Naive thymus-derived CD4-positive, alpha-beta T cell (primary cell): ENCODE data around the gene SCAF1. TPM values are rescaled to one million over a fixed set of nuclear protein-coding genes. Genes with fewer than 3 reads are reported as not detected.

Experiments
- ATAC-seq: fragments of 150-1000 bp; cut with Tn5 transposase; 2 replicates; pipeline ENCODE4 v1.10.0; 2021; ENCODE audit warnings: mild to moderate bottlenecking, moderate library complexity
- CTCF ChIA-PET: fragments of 350-600 bp; sonication (Branson Sonifier 250); formaldehyde crosslinking; loops from one replicate; lab custom pipeline; 2021; ENCODE audit warnings: antibody characterized with exemption; lab: Charles Lee
- POLR2A ChIA-PET: fragments of 350-600 bp; sonication (Branson Sonifier 250); formaldehyde crosslinking; loops from one replicate; lab custom pipeline; 2021; ENCODE audit warnings: antibody characterized with exemption, inconsistent platforms; lab: Charles Lee
- DNase-seq, 9 donors: peaks; one replicate each; pipeline versions ENCODE4 v3.0.0 to v3.0.0-alpha.2; 2020 to 2022; ENCODE audit warnings: mixed read lengths in 1 of 9
- H3K27ac ChIP-seq: one replicate; pipeline ENCODE4 v1.7.0; 2013; ENCODE audit warnings: mild to moderate bottlenecking, low read depth, low read length, moderate library complexity
- H3K27me3 ChIP-seq, 2 donors: one replicate each; pipeline ENCODE4 v1.7.0; 2013; ENCODE audit warnings: low read length in 2 of 2, mild to moderate bottlenecking in 2 of 2, moderate library complexity in 2 of 2; ENCODE audit not compliant: control insufficient read depth in 2 of 2, insufficient read depth in 2 of 2
- H3K36me3 ChIP-seq, 3 experiments: 1 replicate in 2 of 3; 2 replicates in 1 of 3; pipeline ENCODE4 v1.7.0; 2013; ENCODE audit warnings: low read length in 3 of 3, mild to moderate bottlenecking in 3 of 3, moderate library complexity in 1 of 3; ENCODE audit not compliant: insufficient read depth in 3 of 3, control insufficient read depth in 2 of 3
- H3K4me1 ChIP-seq, 2 donors: one replicate each; pipeline ENCODE4 v1.7.0; 2013; ENCODE audit warnings: low read length in 2 of 2, mild to moderate bottlenecking in 2 of 2, moderate library complexity in 1 of 2; ENCODE audit not compliant: control insufficient read depth in 2 of 2, insufficient read depth in 2 of 2
- H3K4me3 ChIP-seq: 2 replicates; pipeline ENCODE4 v1.7.0; 2013; ENCODE audit warnings: mild to moderate bottlenecking, low read length
- H3K9me3 ChIP-seq, 3 experiments: 1 replicate in 2 of 3; 2 replicates in 1 of 3; pipeline ENCODE4 v1.7.0; 2013; ENCODE audit warnings: low read length in 3 of 3; ENCODE audit not compliant: control insufficient read depth in 2 of 3
- H3K27ac Mint-ChIP-seq, 9 donors: one replicate each; pipeline ENCODE4 v1.8.0; 2020 to 2022; ENCODE audit warnings: mixed read lengths in 9 of 9, mild to moderate bottlenecking in 8 of 9, moderate library complexity in 5 of 9, inconsistent platforms in 2 of 9
- H3K27me3 Mint-ChIP-seq, 5 donors: one replicate each; pipeline ENCODE4 v1.8.0; 2021 to 2022; ENCODE audit warnings: mixed read lengths in 5 of 5, mild to moderate bottlenecking in 1 of 5
- H3K36me3 Mint-ChIP-seq, 5 donors: one replicate each; pipeline ENCODE4 v1.8.0; 2020 to 2022; ENCODE audit warnings: mixed read lengths in 5 of 5, mild to moderate bottlenecking in 3 of 5, inconsistent platforms in 1 of 5
- H3K4me1 Mint-ChIP-seq, 7 donors: one replicate each; pipeline ENCODE4 v1.8.0; 2020 to 2022; ENCODE audit warnings: mixed read lengths in 7 of 7, mild to moderate bottlenecking in 3 of 7, inconsistent platforms in 1 of 7
- H3K4me3 Mint-ChIP-seq, 10 donors: one replicate each; pipeline ENCODE4 v1.8.0; 2020 to 2022; ENCODE audit warnings: mild to moderate bottlenecking in 10 of 10, mixed read lengths in 10 of 10, moderate library complexity in 6 of 10, inconsistent platforms in 2 of 10
- H3K9me3 Mint-ChIP-seq, 11 donors: one replicate each; pipeline ENCODE4 v1.8.0; 2020 to 2022; ENCODE audit warnings: mixed read lengths in 11 of 11, mild to moderate bottlenecking in 4 of 11, inconsistent platforms in 1 of 11, moderate library complexity in 1 of 11
- intact Hi-C, 2 donors: fragments of 100-400 bp; cut with micrococcal nuclease; formaldehyde crosslinking; loops; one replicate each; pipeline ENCODE4 v1.15.1; 2023
- polyA plus RNA-seq, 2 donors: library from polyadenylated mRNA; unstranded; fragments of 300-500 nt; fragmentation: Illumina TruSeq; gene quantifications; one replicate each; pipeline ENCODE4 v1.2.3, GENCODE V29; 2021
- total RNA-seq, 6 experiments: library from RNA in 5 of 6; stranded (reverse) in 5 of 6; gene quantifications; 1 replicate in 5 of 6; 2 replicates in 1 of 6; pipeline ENCODE4 v1.2.3 and lab custom pipeline; 2021 to 2026

Gene SCAF1
- total and polyA plus RNA-seq, 7 experiments from 2014 or later: 1.4 to 74.9 (median 42.0) TPM

DNA sequence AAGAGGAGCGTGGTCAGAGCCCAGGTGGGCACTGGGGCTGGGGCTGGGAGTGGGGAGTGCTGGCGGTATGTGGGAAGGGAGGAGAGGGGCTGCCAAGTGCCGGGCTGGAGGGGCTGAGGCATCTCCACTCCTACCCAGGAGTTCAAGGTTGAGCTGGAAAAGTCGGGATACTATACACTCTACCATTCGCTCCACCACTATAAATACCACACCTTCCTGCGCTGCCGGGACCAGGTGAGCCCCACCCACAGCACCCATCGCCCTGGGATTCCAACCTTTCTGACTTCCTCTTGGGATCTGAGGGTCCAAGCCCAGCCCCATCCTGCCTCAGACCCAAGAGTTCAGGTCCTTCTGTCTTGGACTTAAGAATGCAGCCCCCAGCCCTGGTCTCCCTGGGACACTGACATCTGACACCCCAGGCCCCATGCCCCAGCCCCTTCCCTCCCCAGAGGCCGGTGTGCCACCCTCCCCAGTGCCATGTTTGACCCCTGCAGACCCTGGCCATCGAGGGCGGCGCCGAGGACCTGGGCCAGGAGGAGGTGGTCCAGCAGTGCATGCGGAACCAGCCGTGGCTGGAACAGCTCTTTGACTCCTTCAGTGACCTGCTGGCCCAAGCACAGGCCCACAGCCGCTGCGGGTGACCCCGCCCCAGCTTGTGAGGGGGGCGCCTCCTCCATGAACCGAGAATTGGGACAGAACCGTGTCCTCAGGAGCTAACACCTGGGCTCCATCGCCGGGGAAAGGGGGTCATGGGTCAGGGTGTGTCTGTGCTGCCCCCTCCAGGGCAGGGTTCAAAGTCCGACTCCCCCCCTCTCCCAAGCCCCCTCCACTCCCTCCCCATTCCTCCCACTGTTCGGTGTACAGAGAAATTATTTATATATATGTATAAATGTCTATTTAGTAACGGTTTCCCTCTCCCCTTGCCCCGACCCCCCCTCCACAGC, 16.8 kb upstream of the SCAF1 start:
- H3K36me3 ChIP-seq: peaks cover 0 to 59% (median 8%) of the 10 kb centered on the region in 3 experiments
- ATAC-seq (no peak), DNase-seq (no peak)
- no peak overlapping the region for H3K4me3 Mint-ChIP-seq
- intact Hi-C loops: no loop called here
- POLR2A ChIA-PET: interaction anchor here (0.6 to 1.2 kb wide), 2 partner anchors 15 to 33 kb away, joined by 3 to 4 read pairs; partner anchors contain the start of gene RRAS
- no peaks in the 10 kb centered on the region for H3K4me1 ChIP-seq
- peaks cover 0 to 23% (median 4%) of the 10 kb centered on the region in 5 donors for H3K36me3 Mint-ChIP-seq
- no peak overlapping the region for H3K4me3 ChIP-seq
- H3K27me3 Mint-ChIP-seq: no peaks in the 10 kb centered on the region
- no peak overlapping the region for H3K27ac ChIP-seq
- no peaks in the 10 kb centered on the region for H3K9me3 ChIP-seq
- no peak overlapping the region for H3K27ac Mint-ChIP-seq
- CTCF ChIA-PET: no interaction called here
- H3K9me3 Mint-ChIP-seq: no peaks in the 10 kb centered on the region
- peaks cover 0 to 3% (median 0%) of the 10 kb centered on the region in 7 donors for H3K4me1 Mint-ChIP-seq
- H3K27me3 ChIP-seq: no peaks in the 10 kb centered on the region

DNA sequence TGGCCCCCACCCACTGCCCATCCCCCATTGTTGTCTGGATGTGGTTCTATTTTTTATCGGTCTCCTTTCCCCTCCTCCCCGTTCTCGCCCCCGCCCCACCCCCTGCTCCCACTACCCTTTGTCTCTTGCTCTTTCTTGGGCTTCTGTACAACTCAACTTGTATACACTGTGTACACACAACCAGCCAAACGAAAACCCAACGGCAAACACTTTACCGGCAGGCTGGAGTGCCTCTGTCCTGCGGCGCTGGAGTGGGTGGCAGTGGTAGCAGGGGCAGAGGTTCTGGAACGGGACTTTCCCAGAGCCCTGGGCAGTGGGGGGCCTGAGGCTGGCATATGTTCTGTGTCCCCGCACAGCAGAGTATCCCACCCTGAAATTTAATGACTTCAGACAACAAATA, 15.8 kb upstream of the SCAF1 start:
- Histone ChIP-seq H3K27me3 (no peaks in the 10 kb centered on the region), H3K9me3 (no peaks in the 10 kb centered on the region), H3K4me1 (no peaks in the 10 kb centered on the region), H3K36me3 (peaks cover 0 to 50% (median 5%) of the 10 kb centered on the region in 3 experiments), H3K4me3 (no peak overlapping the region), H3K27ac (no peak overlapping the region)
- ChIA-PET POLR2A (interaction anchor here (0.5 kb wide), 1 partner anchor 37 kb away, joined by 3 read pairs; no protein-coding TSS in a partner anchor), CTCF (no interaction called here)
- H3K4me1 Mint-ChIP-seq: peaks cover 0 to 3% (median 0%) of the 10 kb centered on the region in 7 donors
- no peak overlapping the region for H3K27ac Mint-ChIP-seq
- no peak overlapping the region for H3K4me3 Mint-ChIP-seq
- H3K36me3 Mint-ChIP-seq: peaks cover 0 to 23% (median 4%) of the 10 kb centered on the region in 5 donors
- no peaks in the 10 kb centered on the region for H3K27me3 Mint-ChIP-seq
- intact Hi-C loops: no loop called here
- DNase-seq (no peak), ATAC-seq (no peak)
- H3K9me3 Mint-ChIP-seq: no peaks in the 10 kb centered on the region

GRCh38 chr19:49629659-49630058, 12.3 kb upstream of the SCAF1 start:
- H3K27me3 ChIP-seq: no peaks in the 10 kb centered on the region
- H3K4me1 Mint-ChIP-seq: no peaks in the 10 kb centered on the region
- ChIA-PET CTCF (interaction anchor here (0.6 kb wide), 1 partner anchor 66 kb away, joined by 3 read pairs; no protein-coding TSS in a partner anchor), POLR2A (no interaction called here)
- H3K4me1 ChIP-seq: no peaks in the 10 kb centered on the region
- DNase-seq (no peak), ATAC-seq (no peak)
- no peaks in the 10 kb centered on the region for H3K9me3 ChIP-seq
- H3K36me3 Mint-ChIP-seq: peaks cover 0 to 13% (median 0%) of the 10 kb centered on the region in 5 donors
- no peaks in the 10 kb centered on the region for H3K9me3 Mint-ChIP-seq
- H3K36me3 ChIP-seq: peaks cover 0 to 23% (median 0%) of the 10 kb centered on the region in 3 experiments
- H3K4me3 ChIP-seq: no peak overlapping the region
- no peaks in the 10 kb centered on the region for H3K27me3 Mint-ChIP-seq
- no peak overlapping the region for H3K4me3 Mint-ChIP-seq
- intact Hi-C loops: no loop called here
- H3K27ac ChIP-seq: no peak overlapping the region
- peak overlapping the region in 7 of 9 donors; percentile 13 to 84 (median 67) for H3K27ac Mint-ChIP-seq

DNA sequence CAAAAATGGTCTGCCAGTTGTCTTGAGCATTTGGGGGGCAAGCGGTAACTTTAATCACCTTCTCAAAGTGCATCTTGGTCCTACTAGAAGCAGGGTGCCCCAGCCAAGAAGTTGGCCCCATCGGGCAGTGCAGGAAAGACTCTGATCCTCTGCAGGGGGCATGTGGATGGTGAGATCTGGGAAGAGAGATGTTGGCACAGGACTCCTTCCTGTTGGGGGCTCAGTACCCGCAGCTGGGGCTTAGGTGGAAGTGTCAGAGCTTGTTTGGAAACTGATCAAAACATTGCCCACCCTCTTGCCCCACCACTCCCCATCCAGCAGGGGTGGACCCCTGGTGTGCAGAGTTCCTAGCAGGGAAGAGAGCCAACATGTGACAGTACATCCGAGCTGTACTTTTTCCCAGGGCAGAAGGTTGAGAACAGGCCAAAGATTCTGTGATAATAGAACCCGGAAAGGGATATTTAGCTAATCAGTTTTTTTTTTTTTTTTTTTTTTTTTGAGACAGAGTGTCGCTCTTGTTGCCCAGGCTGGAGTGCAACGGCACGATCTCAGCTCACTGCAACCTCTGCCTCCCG, 10.9 kb upstream of the SCAF1 start:
- no peak for ATAC-seq
- H3K36me3 Mint-ChIP-seq: peaks cover 0 to 13% (median 0%) of the 10 kb centered on the region in 5 donors
- peaks cover 0 to 2% (median 0%) of the 10 kb centered on the region in 11 donors for H3K9me3 Mint-ChIP-seq
- peak overlapping the region in 6 of 9 donors; percentile 13 to 73 (median 46) for H3K27ac Mint-ChIP-seq
- Histone ChIP-seq H3K27ac (no peak overlapping the region), H3K9me3 (no peaks in the 10 kb centered on the region), H3K4me3 (no peak overlapping the region), H3K4me1 (no peaks in the 10 kb centered on the region), H3K27me3 (no peaks in the 10 kb centered on the region), H3K36me3 (peaks cover 0 to 12% (median 0%) of the 10 kb centered on the region in 3 experiments)
- H3K27me3 Mint-ChIP-seq: no peaks in the 10 kb centered on the region
- no peak overlapping the region for H3K4me3 Mint-ChIP-seq
- CTCF ChIA-PET: interaction anchor here (1.0 kb wide), 1 partner anchor 38 kb away, joined by 4 read pairs; no protein-coding TSS in a partner anchor
- peaks cover 0 to 4% (median 0%) of the 10 kb centered on the region in 7 donors for H3K4me1 Mint-ChIP-seq
- intact Hi-C loops: no loop called here
- no peak for DNase-seq
- POLR2A ChIA-PET: interaction anchor here (0.6 to 1.2 kb wide), 2 partner anchors 28 to 146 kb away, joined by 3 read pairs; no protein-coding TSS in a partner anchor

GRCh38 chr19:49631610-49632192, 10.3 kb upstream of the SCAF1 start:
- peak overlapping the region in 4 of 9 donors; percentile 12 to 40 (median 32) for H3K27ac Mint-ChIP-seq
- peaks cover 0 to 7% (median 0%) of the 10 kb centered on the region in 3 experiments for H3K36me3 ChIP-seq
- H3K27me3 Mint-ChIP-seq: no peaks in the 10 kb centered on the region
- no peak for DNase-seq
- no peaks in the 10 kb centered on the region for H3K9me3 ChIP-seq
- intact Hi-C loops: no loop called here
- no peak overlapping the region for H3K4me3 Mint-ChIP-seq
- ChIA-PET CTCF (interaction anchor here (1.0 kb wide), 1 partner anchor 38 kb away, joined by 4 read pairs; no protein-coding TSS in a partner anchor), POLR2A (interaction anchor here (1.2 kb wide), 1 partner anchor 29 kb away, joined by 3 read pairs; no protein-coding TSS in a partner anchor)
- H3K4me3 ChIP-seq: no peak overlapping the region
- H3K4me1 Mint-ChIP-seq: peaks cover 0 to 4% (median 0%) of the 10 kb centered on the region in 7 donors
- ATAC-seq: no peak
- peaks cover 0 to 9% (median 0%) of the 10 kb centered on the region in 5 donors for H3K36me3 Mint-ChIP-seq
- peaks cover 0 to 2% (median 0%) of the 10 kb centered on the region in 11 donors for H3K9me3 Mint-ChIP-seq
- H3K27me3 ChIP-seq: no peaks in the 10 kb centered on the region
- H3K27ac ChIP-seq: no peak overlapping the region
- H3K4me1 ChIP-seq: no peaks in the 10 kb centered on the region

DNA sequence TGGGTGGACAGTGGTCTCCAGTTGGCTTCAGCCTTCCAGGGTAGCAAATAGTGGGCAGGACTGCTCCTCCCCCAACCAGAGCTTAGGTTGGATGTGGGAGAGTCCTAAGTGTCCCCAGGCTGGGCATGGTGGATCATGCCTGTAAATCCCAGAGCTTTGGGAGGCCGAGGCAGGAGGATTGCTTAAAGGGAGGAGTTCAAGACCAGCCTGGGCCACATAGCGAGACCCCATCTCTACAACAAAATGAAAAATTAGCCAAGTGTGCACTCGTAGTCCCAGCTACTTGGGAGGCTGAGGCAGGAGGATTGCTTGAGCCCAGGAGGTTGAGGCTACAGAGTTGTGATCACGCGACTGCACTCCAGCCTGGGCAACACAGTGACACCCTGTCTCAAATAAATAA, 9.4 kb upstream of the SCAF1 start:
- no peaks in the 10 kb centered on the region for H3K27me3 Mint-ChIP-seq
- Histone ChIP-seq H3K9me3 (no peaks in the 10 kb centered on the region), H3K4me3 (no peak overlapping the region), H3K36me3 (peaks cover 0 to 3% (median 0%) of the 10 kb centered on the region in 3 experiments), H3K4me1 (no peaks in the 10 kb centered on the region), H3K27me3 (no peaks in the 10 kb centered on the region), H3K27ac (no peak overlapping the region)
- ChIA-PET CTCF (no interaction called here), POLR2A (no interaction called here)
- ATAC-seq (no peak), DNase-seq (no peak)
- no peak overlapping the region for H3K4me3 Mint-ChIP-seq
- peak overlapping the region in 1 of 9 donors; percentile 74 for H3K27ac Mint-ChIP-seq
- H3K9me3 Mint-ChIP-seq: peaks cover 0 to 2% (median 0%) of the 10 kb centered on the region in 11 donors
- H3K4me1 Mint-ChIP-seq: peaks cover under 1 to 6% (median 2%) of the 10 kb centered on the region in 7 donors
- intact Hi-C loops: no loop called here
- H3K36me3 Mint-ChIP-seq: peaks cover 0 to 5% (median 0%) of the 10 kb centered on the region in 5 donors
